ENCODE data around the gene MYPOP. TPM values are rescaled to one million over a fixed set of nuclear protein-coding genes. Genes with fewer than 3 reads are reported as not detected.
A peak's percentile ranks its signal among the peaks of the same experiment; 100 is the strongest.

Gene MYPOP
- total and polyA plus RNA-seq, 2 of the 13 experiments (the other 11 are each of a cell fraction or from before 2014, with no cell fraction given) = 2.3 to 2.7 TPM

GRCh38 chr19:45895519-45895972, 6.9 kb downstream of the MYPOP start (continued):
- peak; percentile 59; the same call in 1 of the 2 replicates for TF ChIP-seq SPEN (CRISPR knock-in tag; IDR thresholded peaks at IDR 0.05; ENCODE audit: low read depth)
- TF ChIP-seq HNF4G (IDR thresholded peaks at IDR 0.05; ENCODE audit: borderline replicate concordance, low read depth, low read length) = peak; percentile 69; the same call in 1 of the 2 replicates
- TF ChIP-seq HNF4G (CRISPR knock-in tag; IDR thresholded peaks at IDR 0.05; ENCODE audit: borderline replicate concordance, low read depth) = no peak
- peak in 1 of 2 experiments; percentile 96; a peak in 2 of 4 replicates for TF ChIP-seq ATF4 (CRISPR knock-in tag; IDR thresholded peaks at IDR 0.05)
- peak; percentile 94 for TF ChIP-seq CEBPG (CRISPR knock-in tag; IDR thresholded peaks at IDR 0.05)
- no peak for TF ChIP-seq BCLAF1 (IDR thresholded peaks at IDR 0.05)
- peak; percentile 63; the same call in 1 of the 2 replicates for TF ChIP-seq ZFP91 (CRISPR knock-in tag; IDR thresholded peaks at IDR 0.05; ENCODE audit: borderline replicate concordance)
- TF ChIP-seq ZNF563 (CRISPR knock-in tag; IDR thresholded peaks at IDR 0.05) = peak; percentile 75; the same call in 1 of the 2 replicates
- TF ChIP-seq ARID2 (CRISPR knock-in tag; IDR thresholded peaks at IDR 0.05; ENCODE audit: borderline replicate concordance) = 0 out of 2 replicates have a peak, but pooled peaks have one; percentile 31
- no peak for TF ChIP-seq GTF3A (CRISPR knock-in tag; conservative IDR thresholded peaks at IDR 0.05)
- 0 out of 2 replicates have a peak, but pooled peaks have one; percentile 20 for TF ChIP-seq ZNF605 (CRISPR knock-in tag; IDR thresholded peaks at IDR 0.05)
- no peak for TF ChIP-seq FOXA1 (IDR thresholded peaks at IDR 0.05)
- TF ChIP-seq FOXA1 (CRISPR knock-in tag; IDR thresholded peaks at IDR 0.05) = peak; percentile 47
- TF ChIP-seq NR2C2 (CRISPR knock-in tag; IDR thresholded peaks at IDR 0.05; ENCODE audit: borderline replicate concordance) = peak; percentile 32; the same call in 1 of the 2 replicates
- TF ChIP-seq NCOR1 (IDR thresholded peaks at IDR 0.05; ENCODE audit: borderline replicate concordance, low read length) = peak; percentile 24; the same call in 1 of the 2 replicates
- peak; percentile 42; the same call in 1 of the 2 replicates for TF ChIP-seq ZNF710 (CRISPR knock-in tag; IDR thresholded peaks at IDR 0.05; ENCODE audit: borderline replicate concordance)
- TF ChIP-seq TGIF2 (CRISPR knock-in tag; IDR thresholded peaks at IDR 0.05) = 0 out of 2 replicates have a peak, but pooled peaks have one; percentile 14
- peak; percentile 45; the same call in 1 of the 2 replicates for TF ChIP-seq RFXAP (CRISPR knock-in tag; IDR thresholded peaks at IDR 0.05; ENCODE audit: borderline replicate concordance)
- no peak for TF ChIP-seq MBD4 (IDR thresholded peaks at IDR 0.05; ENCODE audit: borderline replicate concordance, low read length)
- no peak for TF ChIP-seq ZNF570 (CRISPR knock-in tag; IDR thresholded peaks at IDR 0.05; ENCODE audit: borderline replicate concordance)
- TF ChIP-seq ZNF720 (CRISPR knock-in tag; IDR thresholded peaks at IDR 0.05) = no peak
- no peak for TF ChIP-seq ZBTB14 (CRISPR knock-in tag; IDR thresholded peaks at IDR 0.05)
